Measurements from ENCODE around the gene CAPZB.

DNA sequence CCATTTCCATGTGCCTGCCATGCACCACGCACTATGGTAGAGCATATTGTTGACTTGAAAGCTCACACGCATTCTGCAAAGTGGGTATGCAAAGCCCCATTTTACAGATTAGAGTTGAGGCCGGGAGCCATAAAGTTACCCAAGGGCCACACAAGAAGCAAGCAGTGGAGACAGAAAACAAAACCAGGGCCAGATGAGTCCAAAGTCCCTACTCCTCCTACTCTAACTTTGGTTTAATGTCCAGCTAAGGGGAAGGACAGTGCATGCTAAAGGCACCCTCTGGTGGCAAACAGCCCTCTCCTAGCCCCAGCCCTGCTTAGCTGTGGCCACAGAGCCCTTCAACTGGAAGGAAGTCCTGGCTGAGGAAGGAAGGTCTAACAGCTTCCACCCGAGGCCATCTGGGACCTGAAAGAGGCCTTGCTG lies 98.3 kb downstream of the CAPZB start:
- TF ChIP-seq CTCF (conservative IDR thresholded peaks at IDR 0.05) (no peak), ZFX (IDR thresholded peaks at IDR 0.05) (no peak)
